ENCODE results near the gene RNF138.
A peak's percentile ranks its signal among the peaks of the same experiment; 100 is the strongest.
"Not testable (repeated sequence)": the region's sequence is repeated elsewhere in the genome, so short reads cannot be mapped to it uniquely, and the experiment has no call there.

The RNF138 gene

GRCh38 chr18:32095900-32096229 is 4.2 kb downstream of the RNF138 start:
- DNase-seq (ENCODE audit: low read depth), result no peak

GRCh38 chr18:32096946-32097345 is 5.3 kb downstream of the RNF138 start:
- no peak for DNase-seq (ENCODE audit: low read depth)

GRCh38 chr18:32104516-32104915 is 12.8 kb downstream of the RNF138 start:
- DNase-seq (ENCODE audit: low read depth), result no peak

- DNase-seq (ENCODE audit: low read depth), result no peak
These were observed 18.3 kb downstream of the RNF138 start for GRCh38 chr18:32110005-32110404.

GRCh38 chr18:32111706-32112105 is 20.0 kb downstream of the RNF138 start:
- DNase-seq (ENCODE audit: low read depth), result no peak

GRCh38 chr18:32112826-32113225 is 21.2 kb downstream of the RNF138 start:
- no peak for DNase-seq (ENCODE audit: low read depth)

GRCh38 chr18:32114293-32114942 is 22.7 kb downstream of the RNF138 start:
- DNase-seq (ENCODE audit: low read depth), result no peak

GRCh38 chr18:32122039-32122438 is 30.4 kb downstream of the RNF138 start:
- DNase-seq (ENCODE audit: low read depth), result no peak

- DNase-seq (ENCODE audit: low read depth), result no peak
These were observed 34.9 kb downstream of the RNF138 start for GRCh38 chr18:32126538-32126937.

GRCh38 chr18:32135625-32136024 is 44.0 kb downstream of the RNF138 start:
- no peak for DNase-seq (ENCODE audit: low read depth)

- no peak for DNase-seq (ENCODE audit: low read depth)
These were observed 46.8 kb downstream of the RNF138 start for GRCh38 chr18:32138332-32138982.

- DNase-seq (ENCODE audit: low read depth), result no peak
These were observed 48.2 kb downstream of the RNF138 start for GRCh38 chr18:32139835-32140283.

- DNase-seq (ENCODE audit: low read depth), result no peak
These were observed 56.7 kb downstream of the RNF138 start for GRCh38 chr18:32148185-32148870.

- no peak for DNase-seq (ENCODE audit: low read depth)
These were observed 61.2 kb downstream of the RNF138 start for GRCh38 chr18:32152705-32153448.

- DNase-seq (ENCODE audit: low read depth), result no peak
These were observed 65.2 kb downstream of the RNF138 start for GRCh38 chr18:32156855-32157254.

GRCh38 chr18:32157580-32157979 is 65.9 kb downstream of the RNF138 start:
- DNase-seq (ENCODE audit: low read depth), result no peak

GRCh38 chr18:32158108-32158624 is 66.5 kb downstream of the RNF138 start:
- DNase-seq (ENCODE audit: low read depth), result peak; percentile 28

GRCh38 chr18:32158631-32159030 is 67.0 kb downstream of the RNF138 start:
- not testable (repeated sequence) for DNase-seq (ENCODE audit: low read depth)

GRCh38 chr18:32160547-32160946 is 68.9 kb downstream of the RNF138 start:
- no peak for DNase-seq (ENCODE audit: low read depth)

- no peak for DNase-seq (ENCODE audit: low read depth)
These were observed 76.5 kb downstream of the RNF138 start for GRCh38 chr18:32167980-32168730.

GRCh38 chr18:32173654-32174053 is 82.0 kb downstream of the RNF138 start:
- no peak for DNase-seq (ENCODE audit: low read depth)

- DNase-seq (ENCODE audit: low read depth), result no peak
These were observed 83.0 kb downstream of the RNF138 start for GRCh38 chr18:32174719-32175118.

Data from stimulated activated CD8-positive, alpha-beta memory T cell treated with anti-CD3 and anti-CD28 coated beads, Interleukin-12 subunit alpha, Interleukin-12 subunit beta, amount 100 ng/mL, for 4 hours (primary cell).